ACHN (cell line): ENCODE data around the gene ARFGEF3.

ENCODE experiments used
- DNase-seq: peaks from one replicate; pipeline ENCODE4 v3.0.0-alpha.2; 2015
- in situ Hi-C: cut with HindIII; loops from 2 replicates; pipeline ENCODE4 v1.10.0; 2017; ENCODE audit warnings: low sequenced_read_pairs, low pct_ligation_motif_present, low pct_unique_long_range_greater_than_20kb

Gene ARFGEF3

DNA sequence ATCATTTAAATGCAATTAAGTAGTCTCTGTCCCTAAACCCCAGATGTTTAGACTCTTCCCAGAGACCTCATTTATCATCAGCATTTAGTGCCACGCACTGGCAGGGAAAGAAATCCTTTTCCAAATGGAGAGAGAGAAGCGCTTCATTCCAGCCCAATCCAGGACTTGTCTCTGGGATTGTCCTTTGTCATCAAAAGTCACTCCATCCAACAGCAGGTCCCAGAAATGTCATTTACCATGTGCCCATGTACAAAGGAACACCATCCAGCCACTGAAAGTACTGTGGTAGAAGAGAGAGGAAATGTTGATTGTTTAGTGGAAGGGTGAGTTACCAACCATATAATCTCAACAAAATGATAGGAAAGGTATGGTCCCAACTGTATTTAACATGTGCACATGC lies 149.1 kb downstream of the ARFGEF3 start:
- in situ Hi-C loops: no loop called here
- no peak for DNase-seq

DNA sequence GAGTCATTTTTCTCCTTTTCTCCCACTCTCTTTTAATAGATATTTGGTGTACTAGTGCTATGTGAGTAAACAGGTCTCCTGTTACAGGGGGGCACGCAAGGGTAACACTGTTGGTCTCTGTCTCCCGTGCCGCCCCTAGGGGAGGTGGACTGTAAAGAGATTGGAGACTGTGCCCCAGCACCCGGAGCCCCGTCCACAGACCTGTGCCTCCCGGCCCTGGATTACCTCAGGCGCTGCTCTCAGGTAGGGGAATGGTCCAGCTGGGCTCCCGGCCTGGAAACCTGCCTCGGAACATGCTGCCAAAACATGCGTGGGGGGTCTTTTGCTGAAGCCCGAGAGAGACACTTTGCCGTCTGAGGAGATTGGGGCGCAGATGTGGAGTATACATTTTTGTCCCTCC lies 149.5 kb downstream of the ARFGEF3 start:
- in situ Hi-C loops: no loop called here

DNA sequence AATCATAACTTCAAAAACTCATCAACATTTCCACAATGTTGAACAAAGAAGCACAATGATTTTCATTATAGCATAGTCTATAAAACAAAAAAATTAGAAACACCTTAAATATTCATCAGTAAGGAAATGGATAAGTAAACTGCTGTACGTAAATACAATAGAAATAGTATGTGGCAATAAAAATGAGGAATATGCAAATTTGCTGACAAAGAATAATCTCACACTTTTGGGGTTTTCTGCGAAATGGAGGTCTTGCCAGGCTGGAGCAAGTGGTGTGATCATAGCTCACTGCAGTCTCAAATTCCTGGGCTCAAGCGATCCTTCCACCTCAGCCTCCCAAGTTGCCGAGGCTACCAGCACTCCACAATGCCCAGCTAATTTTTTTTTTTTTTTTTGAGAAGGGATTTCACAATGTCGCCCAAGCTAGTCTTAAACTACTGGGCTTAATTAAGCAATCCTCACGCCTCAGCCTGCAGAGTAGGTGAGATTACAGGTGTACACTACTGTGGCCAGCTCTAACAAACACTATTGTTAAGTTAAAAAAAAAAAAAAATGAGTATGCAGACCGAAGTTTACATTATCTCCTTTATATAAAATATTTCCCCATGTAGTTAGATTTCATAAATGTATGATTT lies 157.1 kb downstream of the ARFGEF3 start:
- in situ Hi-C loops: no loop called here
- no peak for DNase-seq

More for the DNA sequence above, 149.5 kb downstream of the ARFGEF3 start:
- no peak for DNase-seq

DNA sequence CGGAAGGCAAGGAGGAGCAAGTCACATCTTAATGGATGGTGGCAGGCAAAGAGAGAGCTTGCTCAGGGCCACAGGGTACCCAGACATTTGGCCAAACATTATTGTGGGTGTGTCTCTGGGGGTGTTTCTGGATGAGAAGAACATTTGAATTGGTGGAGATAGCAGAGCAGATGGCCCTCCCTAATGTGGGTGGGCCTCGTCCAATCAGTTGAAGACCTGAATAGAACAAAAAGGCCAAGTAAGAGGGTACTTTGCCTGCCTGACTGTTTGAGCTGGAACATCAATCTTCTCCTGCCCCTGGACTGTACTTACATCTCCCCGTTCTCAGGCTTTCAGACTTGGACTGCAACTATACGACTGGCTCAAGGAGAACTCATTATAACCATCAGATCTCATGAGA lies 160.2 kb downstream of the ARFGEF3 start:
- no peak for DNase-seq
- in situ Hi-C loops: no loop called here

DNA sequence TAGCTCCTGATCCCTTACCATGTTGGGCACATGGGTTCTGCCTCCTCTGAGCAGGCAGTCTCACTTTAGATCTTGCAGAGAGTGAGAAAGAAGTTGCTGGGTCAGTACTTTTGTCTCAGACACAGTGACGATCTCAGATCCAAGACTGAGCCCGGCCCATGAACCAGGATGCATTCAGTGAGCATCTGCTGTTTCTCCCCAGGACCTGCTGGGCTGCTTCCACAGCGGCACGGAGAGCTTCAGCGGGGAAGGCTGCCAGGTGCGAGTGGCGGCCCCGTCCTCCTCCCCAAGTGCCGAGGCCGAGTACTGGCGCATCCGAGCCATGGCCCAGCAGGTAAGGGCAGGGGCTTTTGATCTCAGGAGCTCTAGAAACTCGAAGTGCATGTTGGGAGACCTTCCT lies 162.1 kb downstream of the ARFGEF3 start:
- in situ Hi-C loops: no loop called here
- no peak for DNase-seq

DNA sequence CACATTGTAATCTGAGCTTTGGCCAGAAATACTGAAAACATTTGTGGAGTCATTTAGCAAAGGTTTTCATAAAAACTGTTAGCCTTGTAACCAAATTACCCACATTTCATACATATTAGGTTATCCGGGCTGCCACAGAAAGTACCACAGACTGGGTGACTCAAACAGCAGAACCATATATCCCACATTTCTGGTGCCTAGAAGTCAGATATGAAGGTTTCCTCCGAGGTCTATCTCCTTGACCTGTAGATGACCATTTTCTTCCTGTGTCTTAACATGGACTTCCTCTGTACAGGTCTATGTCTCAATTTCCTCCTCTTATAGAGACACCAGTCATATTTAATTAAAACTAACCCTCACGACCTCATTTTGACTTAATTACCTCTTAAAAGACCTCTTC lies 166.5 kb downstream of the ARFGEF3 start:
- no peak for DNase-seq
- in situ Hi-C loops: no loop called here

DNA sequence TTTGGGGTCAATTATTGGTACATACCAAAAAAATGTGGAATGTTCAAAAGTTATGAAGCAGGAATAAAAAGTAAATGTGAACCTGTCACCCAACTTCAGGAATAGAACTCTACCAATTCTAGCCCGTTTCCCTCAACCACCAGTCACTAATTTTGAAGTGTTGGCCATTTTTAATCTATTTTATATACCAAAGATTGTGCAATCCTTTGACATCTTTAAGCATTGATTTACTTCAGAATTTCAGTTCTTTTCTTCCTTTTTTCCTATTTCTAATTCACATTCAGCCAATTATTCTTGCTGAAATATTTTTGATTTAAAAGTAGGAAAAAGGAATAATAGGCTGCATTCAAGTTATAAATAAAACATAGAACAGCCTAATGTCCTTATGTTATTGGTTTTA lies 169.0 kb downstream of the ARFGEF3 start:
- no peak for DNase-seq
- in situ Hi-C loops: no loop called here

DNA sequence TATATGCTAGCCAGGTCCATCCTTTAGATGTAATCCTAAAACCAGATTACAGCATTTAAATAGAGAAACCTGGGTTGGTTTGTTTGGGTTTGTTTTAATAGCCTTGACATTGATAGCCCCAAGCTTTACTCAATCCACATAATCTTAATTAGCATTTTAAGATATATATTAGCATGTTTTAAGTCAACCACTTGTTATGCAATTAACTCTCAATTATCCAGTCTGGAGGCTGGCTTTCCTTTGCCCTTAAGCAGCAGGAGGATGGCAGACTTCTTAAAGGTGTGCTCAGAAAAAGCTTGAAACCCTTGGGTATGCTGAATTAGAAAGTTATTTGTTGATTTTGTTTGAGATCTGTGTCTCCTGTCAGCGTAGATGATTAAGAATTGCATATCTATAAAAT lies 169.7 kb downstream of the ARFGEF3 start:
- in situ Hi-C loops: no loop called here
- no peak for DNase-seq

DNA sequence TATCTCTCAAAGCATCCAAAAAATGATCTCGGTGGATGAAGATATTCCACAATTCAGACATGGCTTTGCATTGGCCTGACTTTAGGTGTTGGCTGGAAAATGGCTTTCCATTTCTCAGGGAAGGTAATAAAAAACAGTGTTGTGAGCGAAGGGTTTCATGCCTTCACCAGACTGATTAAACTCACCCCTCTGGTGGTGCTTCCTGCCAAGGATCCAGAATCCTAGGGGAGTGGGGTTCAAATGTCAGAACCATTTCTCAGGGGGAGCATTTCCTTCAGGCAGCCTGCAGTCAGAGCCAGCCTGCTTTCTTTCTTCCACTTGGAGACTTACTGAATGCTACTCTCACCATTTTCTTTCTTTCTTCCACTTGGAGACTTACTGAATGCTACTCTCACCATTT lies 170.2 kb downstream of the ARFGEF3 start:
- no peak for DNase-seq
- in situ Hi-C loops: no loop called here

DNA sequence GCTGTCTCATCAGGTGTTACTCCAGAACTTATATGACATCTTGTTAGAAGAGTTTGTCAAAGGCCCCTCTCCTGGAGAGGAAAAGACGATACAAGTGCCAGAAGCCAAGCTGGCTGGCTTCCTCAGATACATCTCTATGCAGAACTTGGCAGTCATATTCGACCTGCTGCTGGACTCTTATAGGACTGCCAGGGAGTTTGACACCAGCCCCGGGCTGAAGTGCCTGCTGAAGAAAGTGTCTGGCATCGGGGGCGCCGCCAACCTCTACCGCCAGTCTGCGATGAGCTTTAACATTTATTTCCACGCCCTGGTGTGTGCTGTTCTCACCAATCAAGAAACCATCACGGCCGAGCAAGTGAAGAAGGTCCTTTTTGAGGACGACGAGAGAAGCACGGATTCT lies 172.3 kb downstream of the ARFGEF3 start:
- DNase-seq: no peak
- in situ Hi-C loops: no loop called here

DNA sequence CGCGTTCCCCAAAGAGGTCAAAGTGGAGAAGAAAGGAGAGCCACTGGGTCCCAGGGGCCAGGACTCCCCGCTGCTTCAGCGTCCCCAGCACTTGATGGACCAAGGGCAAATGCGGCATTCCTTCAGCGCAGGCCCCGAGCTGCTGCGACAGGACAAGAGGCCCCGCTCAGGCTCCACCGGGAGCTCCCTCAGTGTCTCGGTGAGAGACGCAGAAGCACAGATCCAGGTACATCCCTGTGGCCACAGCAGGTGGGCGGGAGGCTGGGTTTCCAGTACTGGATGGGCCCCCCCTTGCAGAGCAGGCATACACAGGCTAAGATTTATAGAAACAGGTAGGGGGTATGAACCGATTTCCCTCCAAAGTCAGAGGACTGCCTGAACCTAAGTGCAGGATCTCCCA lies 173.2 kb downstream of the ARFGEF3 start:
- in situ Hi-C loops: no loop called here
- DNase-seq: no peak

DNA sequence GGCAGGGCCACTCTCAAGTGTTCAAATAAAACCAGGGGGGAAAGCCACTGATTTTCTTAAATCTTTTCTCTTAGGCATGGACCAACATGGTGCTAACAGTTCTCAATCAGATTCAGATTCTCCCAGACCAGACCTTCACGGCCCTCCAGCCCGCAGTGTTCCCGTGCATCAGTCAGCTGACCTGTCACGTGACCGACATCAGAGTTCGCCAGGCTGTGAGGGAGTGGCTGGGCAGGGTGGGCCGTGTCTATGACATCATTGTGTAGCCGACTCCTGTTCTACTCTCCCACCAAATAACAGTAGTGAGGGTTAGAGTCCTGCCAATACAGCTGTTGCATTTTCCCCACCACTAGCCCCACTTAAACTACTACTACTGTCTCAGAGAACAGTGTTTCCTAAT lies 174.5 kb downstream of the ARFGEF3 start:
- no peak for DNase-seq
- in situ Hi-C loops: no loop called here

DNA sequence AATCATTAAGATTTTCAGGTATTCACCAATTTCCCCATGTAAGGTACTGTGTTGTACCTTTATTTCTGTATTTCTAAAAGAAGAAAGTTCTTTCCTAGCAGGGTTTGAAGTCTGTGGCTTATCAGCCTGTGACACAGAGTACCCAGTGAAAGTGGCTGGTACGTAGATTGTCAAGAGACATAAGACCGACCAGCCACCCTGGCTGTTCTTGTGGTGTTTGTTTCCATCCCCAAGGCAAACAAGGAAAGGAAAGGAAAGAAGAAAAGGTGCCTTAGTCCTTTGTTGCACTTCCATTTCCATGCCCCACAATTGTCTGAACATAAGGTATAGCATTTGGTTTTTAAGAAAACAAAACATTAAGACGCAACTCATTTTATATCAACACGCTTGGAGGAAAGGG lies 175.3 kb downstream of the ARFGEF3 start:
- DNase-seq: no peak
- in situ Hi-C loops: no loop called here

DNA sequence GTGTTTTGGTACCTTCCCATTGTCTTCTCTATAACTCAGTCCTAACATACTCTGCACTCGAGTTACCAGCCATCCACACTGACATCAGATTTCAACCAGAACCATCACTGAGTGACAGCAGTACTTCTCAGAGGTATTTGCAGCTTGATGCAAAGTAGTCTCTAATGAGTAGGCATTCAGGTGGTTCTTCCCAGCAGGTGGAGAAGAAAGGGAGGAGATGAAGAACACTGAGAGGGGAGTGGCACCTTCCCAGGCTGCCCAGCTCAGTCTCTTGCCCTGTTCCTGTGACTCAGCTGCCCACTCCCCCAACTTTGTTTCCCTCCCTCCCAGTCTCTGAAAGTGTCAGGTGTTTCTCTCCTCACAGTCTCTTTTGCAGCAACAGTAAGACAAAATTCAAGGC lies 177.3 kb downstream of the ARFGEF3 start:
- in situ Hi-C loops: no loop called here
- no peak for DNase-seq

DNA sequence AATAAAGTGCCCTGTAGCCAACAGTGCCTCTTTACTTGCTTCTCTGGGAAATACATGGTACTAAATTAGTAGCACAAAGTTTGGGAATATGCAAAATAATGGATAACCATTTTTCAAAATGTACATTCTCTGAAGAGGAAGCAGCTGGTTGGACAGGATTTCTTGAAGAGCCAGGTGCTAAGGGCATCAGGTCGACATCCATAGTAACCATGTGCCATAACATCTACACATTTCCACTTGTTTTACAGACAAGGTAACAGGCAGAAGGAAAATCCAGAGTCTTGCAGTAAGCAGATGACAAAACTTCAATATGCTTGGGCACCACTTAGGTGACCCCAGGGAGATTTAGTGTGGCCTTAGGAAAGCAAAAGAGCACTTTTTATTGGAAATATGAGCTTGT lies 179.4 kb downstream of the ARFGEF3 start:
- in situ Hi-C loops: no loop called here
- no peak for DNase-seq

DNA sequence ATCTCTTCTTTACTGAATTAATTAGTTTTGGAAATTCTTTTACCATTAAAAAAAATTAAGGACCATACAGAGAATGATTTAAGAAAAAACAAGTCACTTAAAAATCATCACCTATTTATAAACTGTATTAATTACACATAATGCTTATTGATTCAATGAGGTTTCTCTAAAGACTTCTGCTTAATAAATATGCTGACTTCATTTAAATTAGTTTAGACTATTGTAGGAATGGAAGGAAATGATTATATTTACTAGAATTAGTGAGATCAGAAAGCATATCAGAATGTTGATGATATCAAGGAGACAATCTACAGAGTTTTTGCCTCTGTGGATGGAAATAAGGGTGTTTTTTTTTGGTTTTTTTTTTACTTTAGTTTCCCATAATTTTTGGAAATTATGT lies 181.4 kb downstream of the ARFGEF3 start:
- DNase-seq: no peak
- in situ Hi-C loops: no loop called here

DNA sequence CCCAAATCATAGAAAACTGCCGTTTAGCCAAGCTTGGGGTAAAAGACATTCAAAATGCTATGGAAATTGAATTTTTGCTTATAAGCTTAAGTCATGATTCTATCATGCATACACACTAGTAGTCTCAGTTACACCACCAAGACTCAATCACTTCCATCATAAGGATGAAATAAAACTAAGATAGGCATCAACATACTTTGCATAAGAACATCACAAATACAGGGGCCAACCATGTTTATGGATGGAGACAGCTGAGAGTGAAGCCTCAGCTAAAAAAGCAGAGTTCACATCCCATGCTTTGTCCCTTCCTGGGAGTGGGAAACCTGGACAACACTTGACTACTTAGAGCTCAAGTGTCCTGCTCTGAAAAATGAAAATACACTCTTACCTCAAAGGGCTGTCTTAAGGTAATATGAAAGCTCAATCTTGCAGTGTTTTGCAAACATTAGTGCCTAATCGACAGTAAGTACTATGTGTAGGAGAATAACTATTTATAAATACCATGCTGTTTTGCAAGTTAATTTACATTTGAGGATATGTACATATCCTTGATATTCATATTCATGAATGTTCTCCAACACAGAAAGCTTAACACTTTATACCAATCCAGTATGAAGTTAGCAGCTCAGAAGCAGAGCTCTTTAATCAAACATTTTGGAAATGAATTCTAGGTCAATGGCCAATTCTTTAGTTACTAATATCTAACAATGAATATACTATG lies 184.0 kb downstream of the ARFGEF3 start:
- in situ Hi-C loops: no loop called here
- no peak for DNase-seq

DNA sequence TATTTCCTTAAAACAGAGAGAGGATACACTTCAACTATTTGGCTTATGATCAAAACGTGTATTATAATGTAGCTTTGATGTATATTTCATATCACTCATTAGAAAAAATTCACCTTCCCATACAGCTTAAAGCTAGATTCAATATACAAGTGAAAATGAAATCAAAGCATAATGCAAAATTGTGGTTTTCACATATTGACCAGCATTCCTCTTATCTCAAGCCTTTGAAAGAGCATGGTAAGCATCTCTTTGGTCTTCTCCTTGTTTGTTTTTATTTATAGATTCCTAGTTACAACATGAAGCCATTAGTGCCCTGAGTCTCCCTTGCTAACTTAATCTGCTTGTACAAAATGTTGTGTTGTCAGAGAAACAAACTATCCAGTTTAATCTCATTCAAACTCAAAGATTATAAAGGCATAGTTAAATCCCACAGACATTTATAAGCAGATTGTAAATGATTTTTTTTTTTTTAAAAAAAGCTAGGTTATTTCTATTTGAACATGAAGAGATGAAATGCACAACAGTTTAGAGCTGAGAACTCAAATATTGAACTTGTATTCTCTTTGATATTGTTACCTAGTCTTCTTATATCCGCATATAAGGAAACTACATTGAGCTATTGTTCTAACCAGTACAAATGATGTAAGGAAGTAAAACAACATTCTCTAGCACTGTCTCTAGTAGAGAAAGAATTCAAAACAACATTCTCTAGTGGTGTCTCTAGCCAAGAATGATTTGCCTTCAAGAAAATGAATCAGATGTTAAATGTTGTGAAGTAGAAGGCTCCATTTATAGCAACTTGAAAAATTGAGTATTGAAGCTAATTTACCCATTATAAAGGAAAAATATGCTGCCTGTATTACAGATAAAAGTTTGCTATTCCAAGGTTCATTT lies 184.8 kb downstream of the ARFGEF3 start:
- in situ Hi-C loops: no loop called here
- DNase-seq: peak; percentile 27

DNA sequence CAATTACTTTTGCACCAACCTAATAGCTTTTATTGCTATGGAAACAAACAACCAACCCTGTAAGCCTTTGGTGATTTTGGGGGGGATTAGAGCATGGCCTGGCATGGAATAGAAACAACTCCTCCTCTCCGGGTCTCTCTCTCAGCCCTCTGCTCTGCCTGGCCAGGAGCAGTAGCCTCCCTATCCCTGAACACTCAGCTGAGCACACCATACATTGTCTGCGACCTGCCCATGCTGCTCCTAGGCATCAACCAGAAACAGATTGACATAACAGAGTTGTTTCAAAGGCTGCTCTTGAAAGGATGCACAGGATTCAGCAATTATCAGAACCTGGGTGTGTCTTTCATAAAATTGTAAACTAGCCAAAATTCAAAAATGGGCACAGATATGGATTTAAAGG lies 186.1 kb downstream of the ARFGEF3 start:
- no peak for DNase-seq
- in situ Hi-C loops: no loop called here

DNA sequence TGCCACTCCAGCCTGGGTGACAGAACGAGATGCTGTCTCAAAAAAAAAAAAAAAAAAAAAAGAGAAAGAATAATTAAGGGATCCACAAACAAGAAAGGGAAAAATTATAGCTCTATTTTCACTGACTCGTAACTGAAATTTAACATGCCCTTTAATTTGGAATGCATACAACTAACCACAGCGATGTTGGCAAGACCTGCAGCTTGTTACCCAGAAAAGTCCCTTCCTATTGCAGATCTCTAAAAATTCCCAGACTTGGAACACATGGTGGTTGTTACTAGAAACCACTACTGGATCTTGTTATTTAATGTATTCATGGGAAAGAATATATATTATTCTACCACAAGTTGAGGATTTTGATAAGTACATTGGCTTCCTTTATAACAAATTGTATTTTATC lies 188.2 kb downstream of the ARFGEF3 start:
- no peak for DNase-seq
- in situ Hi-C loops: no loop called here
